ENCODE measurements around the gene CDYL. TPM values are rescaled to one million over a fixed set of nuclear protein-coding genes. Genes with fewer than 3 reads are reported as not detected.

Gene CDYL
- total RNA-seq, 4 donors from 2014 or later = 42.2 to 70.6 (median 49.0) TPM

DNA sequence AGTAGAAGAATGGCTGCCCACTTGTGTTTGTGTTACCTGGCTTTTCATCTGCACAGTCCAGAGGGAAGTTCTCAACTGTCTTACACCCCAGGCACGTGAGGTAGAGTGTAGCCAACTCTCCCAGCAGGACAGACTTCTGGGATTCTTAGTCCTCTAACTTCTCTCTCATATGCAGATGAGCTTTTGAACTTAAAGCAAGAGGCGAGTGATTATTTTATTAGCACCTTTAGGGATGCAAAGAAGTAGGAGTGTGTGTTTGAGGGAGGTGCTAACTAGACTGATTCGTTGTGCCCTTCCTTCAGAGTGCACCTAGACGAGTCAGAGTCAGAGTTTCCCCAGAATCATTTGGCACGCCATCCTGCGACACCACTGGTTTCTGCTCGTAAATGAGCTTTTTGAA is 10.8 kb downstream of the CDYL start:
- H3K9me3 ChIP-seq = no peaks in the 10 kb centered on the region
- DNase-seq (ENCODE audit: low spot score in 2 of 2) = no peak
- H3K4me1 ChIP-seq = peaks cover 11% of the 10 kb centered on the region
- no peaks in the 10 kb centered on the region for H3K36me3 ChIP-seq
- 64% methylated on average over 7 of the region's 7 CpGs for WGBS
- TF ChIP-seq, protein P1, sequence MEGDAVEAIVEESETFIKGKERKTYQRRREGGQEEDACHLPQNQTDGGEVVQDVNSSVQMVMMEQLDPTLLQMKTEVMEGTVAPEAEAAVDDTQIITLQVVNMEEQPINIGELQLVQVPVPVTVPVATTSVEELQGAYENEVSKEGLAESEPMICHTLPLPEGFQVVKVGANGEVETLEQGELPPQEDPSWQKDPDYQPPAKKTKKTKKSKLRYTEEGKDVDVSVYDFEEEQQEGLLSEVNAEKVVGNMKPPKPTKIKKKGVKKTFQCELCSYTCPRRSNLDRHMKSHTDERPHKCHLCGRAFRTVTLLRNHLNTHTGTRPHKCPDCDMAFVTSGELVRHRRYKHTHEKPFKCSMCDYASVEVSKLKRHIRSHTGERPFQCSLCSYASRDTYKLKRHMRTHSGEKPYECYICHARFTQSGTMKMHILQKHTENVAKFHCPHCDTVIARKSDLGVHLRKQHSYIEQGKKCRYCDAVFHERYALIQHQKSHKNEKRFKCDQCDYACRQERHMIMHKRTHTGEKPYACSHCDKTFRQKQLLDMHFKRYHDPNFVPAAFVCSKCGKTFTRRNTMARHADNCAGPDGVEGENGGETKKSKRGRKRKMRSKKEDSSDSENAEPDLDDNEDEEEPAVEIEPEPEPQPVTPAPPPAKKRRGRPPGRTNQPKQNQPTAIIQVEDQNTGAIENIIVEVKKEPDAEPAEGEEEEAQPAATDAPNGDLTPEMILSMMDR (IDR thresholded peaks at IDR 0.05) = no peak
- TF ChIP-seq POLR2A (IDR thresholded peaks at IDR 0.05) = no peak
- TF ChIP-seq POLR2AphosphoS5 (IDR thresholded peaks at IDR 0.05) = no peak
- no peak for TF ChIP-seq EP300 (IDR thresholded peaks at IDR 0.05)
- no peaks in the 10 kb centered on the region for H3K27me3 ChIP-seq
- H3K27ac ChIP-seq = no peak overlapping the region
- H3K4me3 ChIP-seq = no peak overlapping the region

DNA sequence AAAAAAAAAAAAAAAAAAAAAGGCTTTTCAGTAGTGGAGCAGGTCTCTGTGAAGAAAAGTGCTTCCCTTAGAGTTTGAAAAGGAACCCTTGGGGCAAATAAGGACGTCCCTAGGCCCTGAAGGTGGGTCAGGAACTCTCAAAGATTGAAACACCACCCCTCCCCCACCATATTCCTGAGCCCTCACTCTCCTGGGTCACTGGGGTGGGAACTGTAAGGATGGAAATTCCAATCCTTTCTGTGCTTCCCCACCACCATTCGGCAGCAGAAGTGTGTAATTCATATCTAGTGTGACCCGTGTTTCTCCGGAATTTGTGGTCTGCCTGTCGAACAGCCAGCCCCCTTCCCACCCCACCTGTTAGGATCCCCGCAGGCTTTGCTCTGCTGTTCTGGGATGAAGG is 12.3 kb downstream of the CDYL start:
- no peaks in the 10 kb centered on the region for H3K27me3 ChIP-seq
- no peak overlapping the region for H3K4me3 ChIP-seq
- H3K9me3 ChIP-seq = no peaks in the 10 kb centered on the region
- H3K4me1 ChIP-seq = peaks cover 11% of the 10 kb centered on the region
- no peak for DNase-seq (ENCODE audit: low spot score in 2 of 2)
- H3K36me3 ChIP-seq = no peaks in the 10 kb centered on the region
- WGBS = 86% methylated on average over 6 of the region's 6 CpGs
- TF ChIP-seq POLR2A (IDR thresholded peaks at IDR 0.05) (no peak), EP300 (IDR thresholded peaks at IDR 0.05) (no peak), POLR2AphosphoS5 (IDR thresholded peaks at IDR 0.05) (no peak)
- TF ChIP-seq, protein P1 (IDR thresholded peaks at IDR 0.05) = no peak
- no peak overlapping the region for H3K27ac ChIP-seq

GRCh38 chr6:4788953-4789584 is 12.9 kb downstream of the CDYL start:
- WGBS = 83% methylated on average over 16 of the region's 16 CpGs
- no peaks in the 10 kb centered on the region for H3K36me3 ChIP-seq
- no peaks in the 10 kb centered on the region for H3K27me3 ChIP-seq
- TF ChIP-seq POLR2AphosphoS5 (IDR thresholded peaks at IDR 0.05) = no peak
- H3K4me3 ChIP-seq = no peak overlapping the region
- no peak for DNase-seq (ENCODE audit: low spot score in 2 of 2)
- H3K27ac ChIP-seq = no peak overlapping the region
- no peaks in the 10 kb centered on the region for H3K9me3 ChIP-seq
- H3K4me1 ChIP-seq = peaks cover 11% of the 10 kb centered on the region

GRCh38 chr6:4790158-4790899 is 14.1 kb downstream of the CDYL start:
- TF ChIP-seq POLR2AphosphoS5 (IDR thresholded peaks at IDR 0.05) (no peak), POLR2A (IDR thresholded peaks at IDR 0.05) (no peak), EP300 (IDR thresholded peaks at IDR 0.05) (no peak)
- TF ChIP-seq, protein P1 (IDR thresholded peaks at IDR 0.05) = no peak
- H3K36me3 ChIP-seq = no peaks in the 10 kb centered on the region
- DNase-seq (ENCODE audit: low spot score in 2 of 2) = no peak
- 77% methylated on average over 5 of the region's 5 CpGs for WGBS
- peaks cover 17% of the 10 kb centered on the region for H3K4me1 ChIP-seq
- no peaks in the 10 kb centered on the region for H3K27me3 ChIP-seq
- H3K27ac ChIP-seq = no peak overlapping the region
- no peaks in the 10 kb centered on the region for H3K9me3 ChIP-seq
- no peak overlapping the region for H3K4me3 ChIP-seq

DNA sequence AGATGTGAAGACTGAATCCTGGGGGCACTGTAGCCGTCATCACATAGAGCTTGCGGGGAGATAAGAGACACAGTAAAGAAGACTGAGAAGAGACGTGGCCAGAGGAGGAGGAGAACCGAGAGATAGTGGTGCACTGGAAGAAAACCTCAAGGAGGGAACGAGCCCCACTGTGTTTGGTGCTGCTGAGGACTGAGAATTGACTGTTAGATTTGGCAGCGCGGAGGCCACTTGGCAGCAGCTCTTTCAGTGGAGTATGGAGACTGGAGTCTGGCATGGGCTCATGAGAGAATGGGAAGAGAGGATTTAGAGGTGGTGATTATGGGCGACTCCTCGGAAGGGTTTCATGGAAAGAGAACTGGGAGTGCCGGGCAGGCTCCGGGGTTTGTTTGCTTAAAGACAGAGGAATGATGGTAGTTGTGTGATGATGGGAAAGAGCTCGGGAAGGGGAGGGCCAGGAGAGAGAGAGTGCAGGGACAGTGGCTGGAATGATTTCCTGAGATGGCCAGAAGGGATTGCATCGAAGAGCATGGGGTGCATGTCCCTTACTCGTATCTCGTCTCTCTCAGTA is 18.0 kb downstream of the CDYL start:
- WGBS = 51% methylated on average over 15 of the region's 15 CpGs
- Histone ChIP-seq H3K27ac (no peak overlapping the region), H3K9me3 (peaks cover 1% of the 10 kb centered on the region), H3K27me3 (no peaks in the 10 kb centered on the region), H3K36me3 (no peaks in the 10 kb centered on the region), H3K4me1 (peaks cover 14% of the 10 kb centered on the region), H3K4me3 (no peak overlapping the region)
- DNase-seq (ENCODE audit: low spot score in 2 of 2) = no peak
- no peak for TF ChIP-seq POLR2A (IDR thresholded peaks at IDR 0.05)

- TF ChIP-seq POLR2A (IDR thresholded peaks at IDR 0.05) (no peak), EP300 (IDR thresholded peaks at IDR 0.05) (no peak), POLR2AphosphoS5 (IDR thresholded peaks at IDR 0.05) (no peak)
- TF ChIP-seq, protein P1 (IDR thresholded peaks at IDR 0.05) = no peak
- peaks cover 6% of the 10 kb centered on the region for H3K9me3 ChIP-seq
- WGBS = 87% methylated on average over 2 of the region's 2 CpGs
- no peaks in the 10 kb centered on the region for H3K36me3 ChIP-seq
- H3K27me3 ChIP-seq = no peaks in the 10 kb centered on the region
- peaks cover 9% of the 10 kb centered on the region for H3K4me1 ChIP-seq
- no peak overlapping the region for H3K4me3 ChIP-seq
- no peak overlapping the region for H3K27ac ChIP-seq
- DNase-seq (ENCODE audit: low spot score in 2 of 2) = no peak
These were observed 21.4 kb downstream of the CDYL start for GRCh38 chr6:4797587-4797986.

All from suprapubic skin (tissue), 4 donors.